IMR-90 (cell line): ENCODE data around the gene CNKSR3. TPM values are rescaled to one million over a fixed set of nuclear protein-coding genes. Genes with fewer than 3 reads are reported as not detected.

Source experiments
- ATAC-seq: fragments of 200-7000 bp; cut with Tn5 transposase; 2 replicates; pipeline ENCODE4 v1.9.1; 2020; ENCODE audit warnings: low read depth, mild to moderate bottlenecking, moderate library complexity
- BruUV-seq: library from RNA; stranded (reverse); fragments of 400-500 nt; replicated peaks from 2 replicates; lab custom pipeline; 2021; lab: Mats Ljungman, UMichigan
- CTCF ChIA-PET: fragments of 300-600 bp; formaldehyde crosslinking; extraction: SDS; loops from one replicate; lab custom pipeline; 2021; ENCODE audit warnings: antibody characterized with exemption; lab: Yijun Ruan, JAX
- POLR2A ChIA-PET: fragments of 300-600 bp; sonication (Branson Sonifier 250); formaldehyde crosslinking; loops from one replicate; lab custom pipeline; 2022; ENCODE audit warnings: antibody characterized with exemption; ENCODE audit not compliant: unreplicated experiment; lab: Charles Lee
- DNase-seq: peaks from one replicate; pipeline ENCODE4 v3.0.0; 2013
- H2AFZ ChIP-seq: replicated peaks from 2 replicates; pipeline ENCODE3; 2013; ENCODE audit warnings: low read length, mild to moderate bottlenecking; ENCODE audit not compliant: poor library complexity
- H2AK5ac ChIP-seq: 2 replicates; pipeline ENCODE4 v1.6.1; 2013; ENCODE audit warnings: low read depth, low read length, inconsistent platforms
- H2AK9ac ChIP-seq: replicated peaks from 2 replicates; pipeline ENCODE3; 2013; ENCODE audit warnings: mild to moderate bottlenecking, low read depth, low read length, moderate library complexity; ENCODE audit not compliant: poor library complexity
- H2BK120ac ChIP-seq: 2 replicates; pipeline ENCODE4 v1.6.1; 2013; ENCODE audit warnings: low read depth, low read length, inconsistent platforms
- H2BK15ac ChIP-seq: 3 replicates; pipeline ENCODE4 v1.6.1; 2013; ENCODE audit warnings: low read depth, low read length, inconsistent platforms
- H2BK20ac ChIP-seq: 2 replicates; pipeline ENCODE4 v1.6.1; 2013; ENCODE audit warnings: low read depth, mild to moderate bottlenecking, inconsistent platforms, low read length, moderate library complexity
- H2BK5ac ChIP-seq: 2 replicates; pipeline ENCODE4 v1.6.1; 2013; ENCODE audit warnings: mild to moderate bottlenecking, low read depth, low read length, inconsistent platforms; ENCODE audit not compliant: poor library complexity, severe bottlenecking
- H3K14ac ChIP-seq: replicated peaks from 2 replicates; pipeline ENCODE4 v1.6.1; 2013; ENCODE audit warnings: low read depth, low read length, inconsistent platforms
- H3K18ac ChIP-seq: 2 replicates; pipeline ENCODE4 v1.6.1; 2013; ENCODE audit warnings: low read depth, low read length, control low read depth
- H3K23ac ChIP-seq: 2 replicates; pipeline ENCODE4 v1.6.1; 2013; ENCODE audit warnings: low read depth, low read length, inconsistent platforms
- H3K27ac ChIP-seq: 2 replicates; pipeline ENCODE4 v1.5.1; 2013; ENCODE audit warnings: mild to moderate bottlenecking, control low read depth, low read length; ENCODE audit not compliant: insufficient read depth
- H3K27me3 ChIP-seq: 2 replicates; pipeline ENCODE4 v1.6.1; 2013; ENCODE audit warnings: low read length; ENCODE audit not compliant: control insufficient read depth, insufficient read depth
- H3K36me3 ChIP-seq: 2 replicates; pipeline ENCODE4 v1.6.1; 2013; ENCODE audit warnings: low read length, mixed read lengths; ENCODE audit not compliant: control insufficient read depth, insufficient read depth
- H3K4ac ChIP-seq: 2 replicates; pipeline ENCODE4 v1.6.1; 2013; ENCODE audit warnings: low read depth, low read length, inconsistent platforms
- H3K4me1 ChIP-seq: 2 replicates; pipeline ENCODE4 v1.6.1; 2013; ENCODE audit warnings: low read length, mixed read lengths; ENCODE audit not compliant: control insufficient read depth, insufficient read depth
- H3K4me2 ChIP-seq: 2 replicates; pipeline ENCODE4 v1.6.1; 2013; ENCODE audit warnings: low read depth, mild to moderate bottlenecking, control low read depth, low read length, moderate library complexity
- H3K4me3 ChIP-seq: 2 replicates; pipeline ENCODE4 v1.5.1; 2013; ENCODE audit warnings: low read depth, mild to moderate bottlenecking, control low read depth, low read length, moderate library complexity; ENCODE audit not compliant: insufficient read depth
- H3K56ac ChIP-seq: 2 replicates; pipeline ENCODE4 v1.6.1; 2013; ENCODE audit warnings: low read length, inconsistent platforms; ENCODE audit not compliant: insufficient read depth; ENCODE audit errors: extremely low read depth
- H3K79me1 ChIP-seq, 2 experiments: 2 replicates each; pipeline ENCODE4 v1.6.1; 2013; ENCODE audit warnings: low read length in 2 of 2, inconsistent platforms in 1 of 2, low read depth in 1 of 2
- H3K9ac ChIP-seq: 2 replicates; pipeline ENCODE4 v1.6.1; 2013; ENCODE audit warnings: low read depth, low read length, control low read depth
- H3K9me1 ChIP-seq: 2 replicates; pipeline ENCODE4 v1.6.1; 2013; ENCODE audit warnings: low read length, inconsistent platforms; ENCODE audit not compliant: insufficient read depth
- H3K9me3 ChIP-seq: 2 replicates; pipeline ENCODE4 v1.6.1; 2013; ENCODE audit warnings: low read length; ENCODE audit not compliant: control insufficient read depth, insufficient read depth
- H4K20me1 ChIP-seq: 2 replicates; pipeline ENCODE4 v1.6.1; 2013; ENCODE audit warnings: low read length, inconsistent platforms; ENCODE audit not compliant: insufficient read depth
- H4K5ac ChIP-seq: 2 replicates; pipeline ENCODE4 v1.6.1; 2013; ENCODE audit warnings: mild to moderate bottlenecking, low read depth, low read length, control low read depth
- H4K8ac ChIP-seq, 2 experiments: 2 replicates each; pipeline ENCODE4 v1.6.1; 2013; ENCODE audit warnings: low read depth in 2 of 2, low read length in 2 of 2, control low read depth in 1 of 2, inconsistent platforms in 1 of 2
- H4K91ac ChIP-seq: 2 replicates; pipeline ENCODE4 v1.6.1; 2013; ENCODE audit warnings: low read depth, low read length, inconsistent platforms; ENCODE audit not compliant: insufficient read depth
- BHLHE40 ChIP-seq: fragments of 150-350 bp; IDR thresholded peaks from 2 replicates; pipeline ENCODE4 v1.6.1; 2016; ENCODE audit warnings: mild to moderate bottlenecking, low read depth, low read length
- CEBPB ChIP-seq: IDR thresholded peaks from 2 replicates; pipeline ENCODE4 v1.6.1; 2012; ENCODE audit warnings: low read depth, low read length, improper control_type of control experiment
- FOS ChIP-seq: fragments of 150-350 bp; IDR thresholded peaks from 2 replicates; pipeline ENCODE4 v1.6.1; 2016; ENCODE audit warnings: low read depth, low read length
- MAZ ChIP-seq: IDR thresholded peaks from 2 replicates; pipeline ENCODE4 v1.6.1; 2012; ENCODE audit warnings: low read depth, mild to moderate bottlenecking, low read length, improper control_type of control experiment, moderate library complexity, borderline replicate concordance
- MXI1 ChIP-seq: IDR thresholded peaks from 2 replicates; pipeline ENCODE4 v1.6.1; 2012; ENCODE audit warnings: low read depth, mild to moderate bottlenecking, low read length, moderate library complexity, borderline replicate concordance
- NFE2L2 ChIP-seq: fragments of 150-350 bp; IDR thresholded peaks from 2 replicates; pipeline ENCODE4 v1.6.1; 2016; ENCODE audit warnings: low read depth, mild to moderate bottlenecking, low read length
- RCOR1 ChIP-seq: IDR thresholded peaks from 2 replicates; pipeline ENCODE4 v1.6.1; 2012; ENCODE audit warnings: mild to moderate bottlenecking, low read length, improper control_type of control experiment; ENCODE audit not compliant: insufficient replicate concordance
- SMC3 ChIP-seq: fragments of 150-350 bp; IDR thresholded peaks from 2 replicates; pipeline ENCODE4 v1.6.1; 2016; ENCODE audit warnings: low read depth, mild to moderate bottlenecking, antibody characterized with exemption, low read length, moderate library complexity
- WGBS, 2 experiments: methylation state at CpG; one replicate each; pipeline versions ENCODE4 v1.1.5 to v1.1.7; 2013; ENCODE audit warnings: missing lambda C conversion rate in 2 of 2; ENCODE audit not compliant: insufficient read length in 1 of 2; ENCODE audit errors: extremely low coverage in 2 of 2; 5-methylcytosine and 5-hydroxymethylcytosine counted together
- dilution Hi-C: fragments of 300-500 bp; cut with HindIII; formaldehyde crosslinking; loops from one replicate; pipeline ENCODE4 v1.14.3; 2018; ENCODE audit warnings: low sequenced_read_pairs; ENCODE audit not compliant: unreplicated experiment
- in situ Hi-C: fragments of 300-500 bp; cut with MboI; formaldehyde crosslinking; loops from 3 replicates; pipeline ENCODE4 v1.14.3; 2019; ENCODE audit warnings: low sequenced_read_pairs, inconsistent platforms, mixed read lengths
- intact Hi-C: fragments of 100-400 bp; cut with micrococcal nuclease; formaldehyde crosslinking; loops from 2 replicates; pipeline ENCODE4 v1.10.0; 2022
- polyA plus RNA-seq, 3 experiments: library from polyadenylated mRNA; depleted of rRNA; stranded (reverse); fragments of >200 nt; gene quantifications; 2 replicates each; pipeline ENCODE4 v1.2.3, GENCODE V29; 2012; ENCODE audit warnings: low replicate concordance in 1 of 3
- total RNA-seq: library from RNA; depleted of rRNA; stranded (reverse); fragments of >200 nt; gene quantifications from 2 replicates; pipeline ENCODE4 v1.2.3, GENCODE V29; 2012
- TF ChIP-seq, protein P1 (sequence below): fragments of 150-350 bp; IDR thresholded peaks from 2 replicates; pipeline ENCODE4 v1.6.1; 2017; ENCODE audit warnings: mild to moderate bottlenecking, antibody characterized with exemption, low read length, low read depth
- TF ChIP-seq, protein P2 (sequence below): fragments of 150-350 bp; IDR thresholded peaks from 2 replicates; pipeline ENCODE4 v1.6.1; 2016; ENCODE audit warnings: low read depth, mild to moderate bottlenecking, low read length, moderate library complexity, borderline replicate concordance

The CNKSR3 gene
- total and polyA plus RNA-seq, 2 of the 4 experiments (the other 2 are of a cell fraction): 6.7 to 15.8 TPM

DNA sequence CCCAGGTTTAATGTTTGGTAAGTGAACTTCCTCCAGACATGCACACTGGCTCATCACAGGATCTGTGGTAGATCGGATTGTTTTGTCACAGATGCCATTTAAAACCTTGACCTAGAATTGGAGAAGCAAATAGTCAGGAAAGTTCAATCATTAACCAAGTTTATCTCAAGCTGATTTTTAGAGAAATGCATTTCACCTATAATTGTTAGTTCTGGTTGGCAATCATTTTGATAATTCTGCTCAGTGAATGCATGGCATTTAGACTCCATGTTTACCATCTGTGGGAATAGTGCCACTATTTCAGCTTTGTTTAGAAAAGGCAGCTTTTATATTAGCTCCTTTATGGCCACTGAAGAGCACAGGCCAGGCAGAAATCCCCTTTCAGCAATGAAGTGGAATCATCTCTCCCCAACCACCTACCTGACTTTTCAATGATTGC, 80.0 kb downstream of the CNKSR3 start:
- intact Hi-C loops: no loop called here
- H2AK5ac ChIP-seq: no peak overlapping the region
- ATAC-seq (no peak), DNase-seq (no peak)
- peaks cover 6% of the 10 kb centered on the region for H3K4me1 ChIP-seq
- H3K4me3 ChIP-seq: no peak overlapping the region
- no peak overlapping the region for H3K4ac ChIP-seq
- no peak overlapping the region for H4K5ac ChIP-seq
- no peaks in the 10 kb centered on the region for H3K27me3 ChIP-seq
- dilution Hi-C loops: no loop called here
- no peak overlapping the region for H2AK9ac ChIP-seq
- WGBS, 2 experiments: no CpG with 5 or more reads among the region's 1 CpG
- H2AFZ ChIP-seq: no peak overlapping the region
- no peak for TF ChIP-seq CEBPB
- TF ChIP-seq BHLHE40: no peak
- no peak for TF ChIP-seq MXI1
- no peak for TF ChIP-seq NFE2L2
- TF ChIP-seq, protein P1, sequence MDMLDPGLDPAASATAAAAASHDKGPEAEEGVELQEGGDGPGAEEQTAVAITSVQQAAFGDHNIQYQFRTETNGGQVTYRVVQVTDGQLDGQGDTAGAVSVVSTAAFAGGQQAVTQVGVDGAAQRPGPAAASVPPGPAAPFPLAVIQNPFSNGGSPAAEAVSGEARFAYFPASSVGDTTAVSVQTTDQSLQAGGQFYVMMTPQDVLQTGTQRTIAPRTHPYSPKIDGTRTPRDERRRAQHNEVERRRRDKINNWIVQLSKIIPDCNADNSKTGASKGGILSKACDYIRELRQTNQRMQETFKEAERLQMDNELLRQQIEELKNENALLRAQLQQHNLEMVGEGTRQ: no peak
- TF ChIP-seq MAZ: no peak
- TF ChIP-seq FOS: no peak
- TF ChIP-seq RCOR1: no peak
- TF ChIP-seq, protein P2, sequence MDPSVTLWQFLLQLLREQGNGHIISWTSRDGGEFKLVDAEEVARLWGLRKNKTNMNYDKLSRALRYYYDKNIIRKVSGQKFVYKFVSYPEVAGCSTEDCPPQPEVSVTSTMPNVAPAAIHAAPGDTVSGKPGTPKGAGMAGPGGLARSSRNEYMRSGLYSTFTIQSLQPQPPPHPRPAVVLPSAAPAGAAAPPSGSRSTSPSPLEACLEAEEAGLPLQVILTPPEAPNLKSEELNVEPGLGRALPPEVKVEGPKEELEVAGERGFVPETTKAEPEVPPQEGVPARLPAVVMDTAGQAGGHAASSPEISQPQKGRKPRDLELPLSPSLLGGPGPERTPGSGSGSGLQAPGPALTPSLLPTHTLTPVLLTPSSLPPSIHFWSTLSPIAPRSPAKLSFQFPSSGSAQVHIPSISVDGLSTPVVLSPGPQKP: no peak
- TF ChIP-seq SMC3: no peak
- H3K14ac ChIP-seq: no peak overlapping the region
- H3K18ac ChIP-seq: no peak overlapping the region
- H3K9me1 ChIP-seq: peaks cover 9% of the 10 kb centered on the region
- H2BK120ac ChIP-seq: no peak overlapping the region
- H2BK20ac ChIP-seq: no peak overlapping the region
- H2BK5ac ChIP-seq: peak overlapping the region; percentile 35
- H4K8ac ChIP-seq: no peak overlapping the region
- CTCF ChIA-PET: interaction anchor here (1.0 to 2.2 kb wide), 2 partner anchors 16 to 73 kb away, joined by 3 to 6 read pairs; no protein-coding TSS in a partner anchor
- no peak overlapping the region for H3K4me2 ChIP-seq
- in situ Hi-C loops: no loop called here
- H3K9me3 ChIP-seq: no peaks in the 10 kb centered on the region
- no peak overlapping the region for H3K9ac ChIP-seq
- no peak overlapping the region for H3K23ac ChIP-seq
- BruUV-seq: no TSS peak
- no peak overlapping the region for H3K56ac ChIP-seq
- POLR2A ChIA-PET: no interaction called here
- H3K79me1 ChIP-seq: peaks cover 11 to 17% of the 10 kb centered on the region in 2 experiments; a peak in 3 of 4 replicates
- no peak overlapping the region for H3K27ac ChIP-seq
- no peak overlapping the region for H4K91ac ChIP-seq
- peak overlapping the region; percentile 39; the same call in 1 of the 3 replicates for H2BK15ac ChIP-seq
- peaks cover 10% of the 10 kb centered on the region for H3K36me3 ChIP-seq
- no peaks in the 10 kb centered on the region for H4K20me1 ChIP-seq
